ENCODE measurements around the gene LYPD1.

The LYPD1 gene

GRCh38 chr2:132599556-132599955, 70.4 kb downstream of the LYPD1 start:
- Histone ChIP-seq H3K4me1 (no peaks in the 10 kb centered on the region), H3K9ac (no peak overlapping the region), H3K27ac (no peak overlapping the region), H3K27me3 (no peaks in the 10 kb centered on the region), H3K36me3 (no peaks in the 10 kb centered on the region), H4K20me1 (no peaks in the 10 kb centered on the region), H3K4me3 (no peak overlapping the region), H3K9me3 (no peaks in the 10 kb centered on the region), H3K4me2 (no peak overlapping the region)
- TF ChIP-seq Cebpa-rat (IDR thresholded peaks at IDR 0.05), result no peak

DNA sequence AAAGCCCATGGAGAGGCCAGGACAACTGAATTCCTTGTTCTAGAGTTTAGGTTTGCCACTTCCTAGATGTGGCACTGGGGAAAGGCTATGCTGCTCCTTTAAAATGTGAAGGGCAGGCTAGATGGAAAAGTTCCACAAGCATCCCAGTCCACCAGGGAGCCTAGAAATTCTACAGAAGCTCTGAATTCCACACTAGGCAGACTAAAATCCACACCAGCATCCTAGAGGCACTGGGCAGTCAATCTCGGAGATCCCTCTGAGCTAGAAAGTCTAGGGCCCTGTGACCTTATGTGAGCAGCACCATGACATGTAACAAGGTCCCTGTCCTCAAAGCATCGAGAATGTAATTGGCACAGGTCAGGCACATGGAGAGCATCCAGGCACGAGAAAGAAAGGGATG, 71.5 kb downstream of the LYPD1 start:
- no peak overlapping the region for H3K4me2 ChIP-seq

GRCh38 chr2:132597831-132598230, 72.2 kb downstream of the LYPD1 start:
- Histone ChIP-seq H4K20me1 (no peaks in the 10 kb centered on the region), H3K27ac (no peak overlapping the region), H3K27me3 (no peaks in the 10 kb centered on the region), H3K4me1 (no peaks in the 10 kb centered on the region), H3K36me3 (no peaks in the 10 kb centered on the region), H3K4me3 (no peak overlapping the region), H3K4me2 (no peak overlapping the region), H3K9me3 (no peaks in the 10 kb centered on the region), H3K9ac (no peak overlapping the region)
- no peak for TF ChIP-seq Cebpa-rat (IDR thresholded peaks at IDR 0.05)

More for the DNA sequence above, 71.5 kb downstream of the LYPD1 start:
- Histone ChIP-seq H3K4me3 (no peak overlapping the region), H3K9ac (no peak overlapping the region), H4K20me1 (no peaks in the 10 kb centered on the region), H3K36me3 (no peaks in the 10 kb centered on the region), H3K27me3 (no peaks in the 10 kb centered on the region), H3K9me3 (no peaks in the 10 kb centered on the region), H3K27ac (no peak overlapping the region), H3K4me1 (no peaks in the 10 kb centered on the region)
- no peak for TF ChIP-seq Cebpa-rat (IDR thresholded peaks at IDR 0.05)

DNA sequence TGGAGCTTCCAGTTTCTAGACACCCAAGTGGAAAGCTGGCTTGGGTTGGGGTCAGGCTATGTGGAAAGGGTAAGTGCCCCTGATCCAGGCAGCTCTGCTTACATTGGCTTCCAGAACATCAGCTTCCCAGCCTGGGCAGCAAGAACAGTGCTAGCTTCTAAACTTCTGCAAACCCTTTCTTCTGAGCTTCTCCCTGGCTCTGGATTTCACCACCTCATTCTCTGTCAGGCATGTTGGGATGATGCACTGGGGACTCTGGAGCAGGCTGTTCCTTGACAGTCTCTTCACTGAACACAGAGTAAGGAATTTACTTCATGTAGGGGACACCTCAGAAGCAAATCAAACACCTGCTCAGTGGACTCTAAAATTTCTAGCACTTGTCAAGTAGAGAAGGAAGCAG, 72.8 kb downstream of the LYPD1 start:
- H3K9ac ChIP-seq, result no peak overlapping the region
- TF ChIP-seq Cebpa-rat (IDR thresholded peaks at IDR 0.05), result no peak
- H3K9me3 ChIP-seq, result no peaks in the 10 kb centered on the region
- no peak overlapping the region for H3K4me2 ChIP-seq
- H4K20me1 ChIP-seq, result no peaks in the 10 kb centered on the region
- no peak overlapping the region for H3K27ac ChIP-seq
- no peaks in the 10 kb centered on the region for H3K36me3 ChIP-seq
- H3K4me3 ChIP-seq, result no peak overlapping the region
- H3K27me3 ChIP-seq, result no peaks in the 10 kb centered on the region
- H3K4me1 ChIP-seq, result no peaks in the 10 kb centered on the region

DNA sequence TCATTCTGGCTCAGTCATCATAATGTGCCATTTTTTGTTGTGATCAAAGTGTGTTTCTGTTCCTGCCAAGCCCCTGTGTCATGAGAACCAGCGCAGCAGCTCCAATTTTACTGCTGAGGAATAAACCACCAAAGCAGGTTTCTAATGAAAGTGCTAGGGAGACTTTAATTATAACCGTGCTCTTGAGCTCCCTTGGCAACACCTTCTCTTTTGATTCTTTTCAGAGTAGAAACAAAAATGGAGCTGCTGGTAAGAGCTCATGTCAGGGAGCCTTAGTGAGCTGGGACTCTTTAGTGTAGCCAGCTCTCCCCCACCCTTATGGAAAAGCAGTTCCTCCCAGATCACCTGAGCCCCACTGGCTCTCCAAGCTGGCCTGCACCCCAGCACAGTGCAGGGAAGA, 74.3 kb downstream of the LYPD1 start:
- Histone ChIP-seq H4K20me1 (no peaks in the 10 kb centered on the region), H3K27me3 (no peaks in the 10 kb centered on the region), H3K9me3 (no peaks in the 10 kb centered on the region), H3K36me3 (no peaks in the 10 kb centered on the region), H3K4me1 (no peaks in the 10 kb centered on the region), H3K9ac (no peak overlapping the region), H3K4me3 (no peak overlapping the region), H3K27ac (no peak overlapping the region), H3K4me2 (no peak overlapping the region)
- no peak for TF ChIP-seq Cebpa-rat (IDR thresholded peaks at IDR 0.05)

- Histone ChIP-seq H3K4me1 (no peaks in the 10 kb centered on the region), H3K36me3 (no peaks in the 10 kb centered on the region), H3K9ac (no peak overlapping the region), H3K27ac (no peak overlapping the region), H3K4me2 (no peak overlapping the region), H3K9me3 (no peaks in the 10 kb centered on the region), H4K20me1 (no peaks in the 10 kb centered on the region), H3K27me3 (no peaks in the 10 kb centered on the region), H3K4me3 (no peak overlapping the region)
- TF ChIP-seq Cebpa-rat (IDR thresholded peaks at IDR 0.05), result no peak
These were observed 74.8 kb downstream of the LYPD1 start for GRCh38 chr2:132595186-132595585.

All from BLaER1 (cell line).